Stimulated activated CD4-positive, alpha-beta T cell treated with anti-CD3 and anti-CD28 coated beads, Interleukin-2, amount 100 ng/mL, for 24 hours (primary cell): ENCODE results near the gene KPNA5.
"Not testable (repeated sequence)": the region's sequence is repeated elsewhere in the genome, so short reads cannot be mapped to it uniquely, and the experiment has no call there.

Source experiments
- DNase-seq, 2 donors: peaks; one replicate each; pipeline ENCODE4 v3.0.0-alpha.2; 2020

The KPNA5 gene

DNA sequence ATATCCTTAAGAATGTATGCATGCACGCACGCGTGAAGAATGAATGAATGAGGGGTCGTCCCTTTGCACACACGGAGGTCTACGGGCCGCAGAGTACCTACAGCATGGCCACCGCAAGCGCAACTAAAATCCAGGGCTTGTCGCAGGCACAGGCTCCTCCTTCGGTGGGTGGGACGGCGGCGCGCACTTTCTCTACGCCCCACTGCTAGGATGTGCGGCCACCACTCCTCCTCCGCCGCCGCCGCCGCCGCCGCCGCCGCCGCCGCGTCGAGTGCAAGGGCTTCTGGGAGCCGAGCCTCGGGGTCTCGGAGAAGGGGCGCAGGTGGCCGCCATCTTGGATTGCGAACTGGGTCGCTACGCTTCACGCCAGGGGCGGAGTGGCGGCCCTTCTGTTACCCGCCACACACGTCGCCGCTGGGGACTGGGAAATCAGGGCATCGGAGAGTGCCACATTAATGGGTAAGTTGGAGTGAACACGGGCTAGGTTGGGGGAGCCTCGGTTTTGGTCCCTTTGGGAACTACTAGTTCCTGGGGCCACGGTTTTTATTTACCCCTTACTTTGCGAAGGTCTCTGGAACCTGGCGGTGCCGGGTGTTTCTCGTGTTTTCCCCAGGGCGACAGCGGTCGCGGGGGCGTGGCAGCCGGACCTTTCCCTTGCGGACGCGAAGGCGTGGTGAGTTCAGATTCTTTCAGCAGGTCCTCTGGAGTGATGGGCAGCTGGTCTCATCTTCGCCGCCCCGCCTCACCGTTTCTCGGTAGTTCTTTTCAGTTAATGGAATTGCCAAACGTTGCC, at the start of gene KPNA5:
Gene KPNA5 (plus strand): TSS at position 332 of the 793 bp plus-strand sequence. CDS start 124 bp downstream, at position 456.
- peak; percentile 91 to 93 for DNase-seq

DNA sequence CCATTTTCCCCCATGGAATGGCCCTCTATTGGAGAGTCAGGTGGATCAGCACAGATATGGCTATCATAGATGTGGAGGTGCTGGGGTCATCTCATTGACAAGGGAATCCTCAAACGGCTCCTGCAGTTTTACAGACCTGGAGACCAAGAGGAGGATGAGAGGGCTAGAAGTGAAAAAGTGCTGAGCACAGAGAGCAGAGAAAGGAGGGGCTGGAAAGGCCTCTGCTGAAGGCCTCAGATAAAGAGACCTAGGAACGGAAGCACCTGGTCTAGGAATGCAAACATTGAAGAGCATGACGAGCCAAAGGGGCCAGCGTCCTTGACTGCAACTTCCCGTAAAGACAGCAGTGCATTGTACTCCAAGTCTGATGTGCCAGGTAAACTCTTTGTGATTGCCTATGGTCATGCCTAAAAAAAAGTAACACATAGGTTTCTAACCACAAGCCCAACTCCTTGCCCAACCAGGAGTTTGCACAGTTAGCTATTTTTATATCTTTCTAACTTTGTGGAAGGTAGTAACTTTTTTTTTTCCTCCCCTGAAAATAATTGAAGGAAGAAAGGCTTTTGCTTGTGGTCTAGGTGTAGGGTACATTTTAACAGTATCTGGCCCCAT, 49.5 kb upstream of the KPNA5 start:
- no peak for DNase-seq

DNA sequence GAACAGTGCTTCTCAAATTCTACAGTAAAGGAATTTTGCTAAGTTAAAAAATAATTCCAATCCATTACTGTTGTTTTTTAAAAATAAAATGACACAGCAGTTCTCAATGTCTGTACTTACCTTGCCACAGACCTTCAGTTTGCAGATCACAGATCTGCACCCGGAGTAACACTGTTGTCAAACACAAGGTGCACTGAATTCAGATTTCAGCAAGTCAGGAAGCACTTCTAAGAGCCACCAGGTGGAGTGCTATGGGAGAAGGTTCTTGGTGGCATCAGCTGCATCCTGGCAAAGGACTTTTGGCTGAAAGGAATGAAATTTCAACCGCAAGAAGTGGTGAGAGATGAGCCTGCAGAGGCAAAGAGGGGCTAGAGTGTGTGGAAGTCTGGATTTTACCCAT, 47.3 kb upstream of the KPNA5 start:
- no peak for DNase-seq

DNA sequence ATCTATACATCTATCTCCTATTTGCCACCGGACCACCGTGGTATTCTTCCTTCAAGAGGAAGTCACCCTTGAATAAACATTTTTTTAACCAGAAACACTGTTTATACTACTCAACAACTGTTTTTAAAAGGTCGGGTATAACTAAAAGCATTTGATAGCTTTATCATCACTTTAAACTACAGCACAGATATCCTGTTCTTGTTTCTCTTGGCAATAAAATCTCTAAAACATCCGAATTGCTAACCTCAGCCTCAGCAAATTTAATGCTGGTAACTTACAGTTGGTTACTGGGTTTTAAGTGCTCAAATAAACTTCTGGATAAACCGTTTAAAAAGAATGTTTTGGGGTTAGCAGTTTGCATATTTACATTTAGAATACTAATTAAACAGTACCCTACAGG, 32.9 kb upstream of the KPNA5 start:
- no peak for DNase-seq

DNA sequence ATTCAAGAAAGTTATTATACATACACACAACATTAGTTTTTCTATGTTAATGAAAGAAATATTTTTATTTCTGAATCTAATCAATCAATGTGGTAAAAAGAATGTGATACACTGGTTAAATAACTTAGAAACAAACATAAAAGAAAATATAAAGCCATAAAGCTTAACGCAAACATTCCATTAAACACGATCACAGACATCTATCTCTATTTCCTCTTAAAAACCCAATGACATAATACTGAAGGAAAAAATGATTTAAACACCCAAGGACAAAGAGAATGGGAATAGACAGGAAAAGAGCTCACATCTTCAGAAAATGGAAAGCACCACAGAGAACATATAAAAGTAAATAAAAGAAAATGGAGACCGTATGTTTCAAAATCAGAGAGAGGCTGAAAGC, 31.9 kb upstream of the KPNA5 start:
- DNase-seq = no peak

DNA sequence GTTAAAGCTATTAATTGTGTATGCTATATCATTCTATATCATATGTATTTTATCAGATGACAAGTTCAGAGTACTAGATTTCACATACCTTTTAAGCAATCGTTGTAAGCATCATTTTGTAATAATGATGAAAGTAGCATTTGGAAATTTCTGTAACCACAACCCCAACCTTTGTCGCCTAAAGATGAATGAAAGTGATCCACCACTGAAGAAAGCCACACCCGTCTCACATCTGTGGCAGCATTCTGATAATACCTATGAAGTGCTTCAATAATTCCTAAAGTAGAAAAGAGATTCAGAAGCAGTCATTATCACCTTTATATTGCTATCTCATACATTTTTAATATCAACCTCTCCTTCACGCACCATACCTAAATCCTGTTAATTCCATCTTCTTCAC, 29.1 kb upstream of the KPNA5 start:
- DNase-seq = no peak

DNA sequence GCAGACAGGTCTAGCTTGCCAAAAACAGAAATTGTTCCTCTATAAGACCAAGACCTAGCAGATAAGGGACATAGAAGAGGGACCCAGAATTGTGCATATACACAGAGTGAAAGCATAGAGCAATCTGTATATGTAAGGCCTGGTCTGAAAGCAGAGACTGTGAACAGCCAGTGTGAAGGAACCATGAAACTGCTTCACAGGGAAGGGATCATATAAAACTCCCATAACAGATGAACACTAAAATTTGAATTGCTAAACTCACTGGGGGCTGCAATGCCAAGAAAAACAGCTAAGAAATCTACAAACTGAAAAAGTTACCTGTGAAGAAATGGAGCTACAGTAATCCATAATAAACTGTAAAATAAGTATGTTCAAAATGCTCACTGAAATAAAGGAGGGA, 19.4 kb upstream of the KPNA5 start:
- DNase-seq = no peak

DNA sequence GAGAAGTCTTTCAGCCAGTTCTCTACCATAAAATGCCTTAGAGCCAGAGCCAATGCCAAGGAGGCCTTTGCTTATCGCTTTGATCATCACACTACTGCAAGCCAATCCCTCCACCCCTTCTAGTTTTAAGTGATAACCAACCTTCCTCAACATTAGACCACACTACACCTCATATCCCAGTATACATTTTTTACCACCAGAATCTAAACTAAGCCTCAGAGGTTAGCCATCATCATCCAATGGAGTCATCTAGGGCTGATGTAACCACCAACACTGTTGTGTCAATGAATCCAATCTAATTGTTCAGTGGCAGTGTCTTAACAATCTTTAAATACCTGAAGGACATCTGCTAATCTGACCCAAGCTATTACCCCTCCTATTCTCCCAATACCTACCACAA, 18.8 kb upstream of the KPNA5 start:
- DNase-seq = no peak

DNA sequence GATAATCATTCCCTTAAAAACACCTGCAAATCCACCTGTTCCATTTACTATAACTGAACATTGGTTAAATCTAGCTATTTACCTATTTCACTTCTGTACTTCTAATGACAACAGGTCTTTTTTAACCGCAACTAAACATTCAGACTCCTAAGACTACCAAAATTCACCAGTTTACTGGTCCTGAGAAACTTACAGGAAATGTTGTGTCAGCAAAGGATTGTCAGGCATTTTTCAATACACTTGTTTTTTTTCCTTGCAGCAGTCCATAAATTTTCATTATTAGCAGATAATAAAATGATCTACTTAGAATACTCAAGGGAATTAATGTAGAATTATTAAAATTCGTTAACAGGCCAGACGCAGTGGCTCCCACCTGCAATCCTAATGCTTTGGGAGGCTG, 17.7 kb upstream of the KPNA5 start:
- DNase-seq = no peak

DNA sequence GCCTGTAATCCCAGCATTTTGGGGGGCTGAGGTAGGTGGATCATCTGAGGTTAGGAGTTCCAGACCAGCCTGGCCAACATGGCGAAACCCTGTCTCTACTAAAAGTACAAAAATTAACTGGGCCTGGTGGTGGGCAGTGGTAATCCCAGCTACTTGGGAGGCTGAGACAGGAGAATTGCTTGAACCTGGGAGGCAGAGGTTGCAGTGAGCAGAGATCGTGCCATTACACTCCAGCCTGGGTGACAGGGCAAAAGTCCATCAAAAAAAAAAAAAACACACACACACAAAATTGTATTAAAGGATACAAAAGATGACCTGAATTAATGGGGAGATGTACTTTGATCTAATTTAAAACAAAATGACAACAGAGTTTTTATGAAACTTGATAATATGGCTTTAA, 16.8 kb upstream of the KPNA5 start:
- not testable (repeated sequence) for DNase-seq

DNA sequence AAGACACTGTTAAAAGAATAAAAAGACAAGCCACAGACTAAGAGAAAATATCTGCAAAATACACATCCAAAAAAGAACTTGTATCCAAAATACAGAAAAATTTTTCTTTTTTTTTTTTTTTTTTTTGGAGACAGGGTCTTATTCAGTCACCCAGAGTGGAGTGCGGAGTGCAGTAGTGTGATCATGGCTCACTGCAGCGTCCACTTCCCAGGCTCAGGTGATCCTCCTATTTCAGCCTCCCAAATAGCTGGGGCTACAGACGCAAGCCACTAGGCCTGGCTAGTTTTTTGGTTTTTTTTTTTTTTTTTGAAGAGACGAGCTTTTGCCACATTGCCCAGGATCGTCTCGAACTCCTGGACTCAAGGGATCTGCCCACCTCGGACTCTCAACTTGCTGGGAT, 15.5 kb upstream of the KPNA5 start:
- DNase-seq = no peak

DNA sequence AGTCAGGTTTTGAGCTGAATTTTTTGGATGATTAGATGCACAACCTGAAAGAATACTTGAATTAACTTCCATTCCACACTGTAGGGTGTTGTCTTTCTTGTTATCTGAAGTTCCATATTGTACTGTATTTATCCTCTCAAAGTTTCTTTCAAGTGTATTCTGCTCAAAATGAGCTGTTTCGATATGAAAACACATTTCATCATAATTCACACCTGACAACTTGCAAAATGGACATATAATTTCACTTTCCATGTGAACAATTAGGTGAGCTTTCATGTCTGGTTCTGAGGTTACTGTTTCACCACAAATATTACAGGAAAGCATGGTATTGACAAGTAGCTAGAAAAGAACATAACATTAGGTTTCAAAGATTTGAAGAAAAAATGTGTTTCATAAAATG, 14.1 kb upstream of the KPNA5 start:
- no peak for DNase-seq

DNA sequence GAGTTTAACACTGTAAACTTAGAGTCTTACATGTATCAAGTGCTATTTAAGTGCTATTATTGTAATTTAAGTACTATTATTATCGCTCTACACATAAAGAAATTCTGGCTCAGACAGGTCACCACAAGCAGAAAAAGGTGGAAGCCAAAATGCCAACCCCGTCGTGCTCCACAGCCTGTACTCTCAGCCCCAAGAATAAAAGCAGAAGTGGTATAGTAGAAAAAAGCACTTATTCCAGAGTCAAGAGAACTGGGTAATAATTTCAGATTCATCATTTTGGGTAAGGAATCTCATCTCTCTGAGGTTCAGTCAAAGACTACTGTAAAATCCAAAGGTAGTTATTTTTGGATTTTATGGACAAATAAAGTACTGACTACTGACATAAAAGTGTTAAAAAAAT, 13.4 kb upstream of the KPNA5 start:
- no peak for DNase-seq

DNA sequence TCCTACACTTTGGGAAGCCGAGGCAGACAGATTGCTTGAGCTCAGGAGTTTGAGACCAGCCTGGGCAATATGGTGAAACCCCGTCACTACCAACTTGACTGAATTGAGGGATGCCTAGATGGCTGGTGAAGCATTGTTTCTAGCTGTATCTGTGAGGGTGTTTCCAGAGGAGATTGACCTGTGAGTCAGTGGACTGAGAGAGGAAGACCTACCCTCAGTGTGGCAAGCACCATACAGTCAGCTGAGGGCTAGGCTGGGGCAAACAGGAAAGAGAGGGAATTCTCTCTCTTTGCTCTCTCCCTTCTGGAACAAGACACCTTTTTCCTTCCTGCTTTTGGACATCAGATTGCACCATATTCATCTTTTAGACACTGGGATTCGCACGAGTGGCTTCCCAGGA, 8.7 kb upstream of the KPNA5 start:
- no peak for DNase-seq

DNA sequence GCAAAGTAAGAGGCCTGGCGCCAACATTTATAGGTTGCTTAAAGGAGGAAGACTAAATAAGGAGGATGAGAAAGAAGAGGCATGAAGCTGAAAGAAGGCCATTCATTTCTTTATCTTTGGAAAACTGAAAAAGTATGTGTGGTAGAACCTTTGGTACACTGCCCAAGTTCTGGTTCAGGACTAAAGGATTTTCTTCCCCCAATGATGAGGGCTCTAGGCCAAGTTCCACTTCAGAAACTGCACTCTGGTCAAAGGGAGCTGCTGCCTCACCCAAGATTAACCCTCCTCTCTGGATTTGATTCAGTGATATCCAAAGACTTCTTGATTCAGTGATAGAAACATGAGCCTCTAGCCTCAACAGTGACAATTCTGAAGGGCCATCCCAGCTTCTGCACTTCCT, 5.0 kb upstream of the KPNA5 start:
- DNase-seq = no peak

DNA sequence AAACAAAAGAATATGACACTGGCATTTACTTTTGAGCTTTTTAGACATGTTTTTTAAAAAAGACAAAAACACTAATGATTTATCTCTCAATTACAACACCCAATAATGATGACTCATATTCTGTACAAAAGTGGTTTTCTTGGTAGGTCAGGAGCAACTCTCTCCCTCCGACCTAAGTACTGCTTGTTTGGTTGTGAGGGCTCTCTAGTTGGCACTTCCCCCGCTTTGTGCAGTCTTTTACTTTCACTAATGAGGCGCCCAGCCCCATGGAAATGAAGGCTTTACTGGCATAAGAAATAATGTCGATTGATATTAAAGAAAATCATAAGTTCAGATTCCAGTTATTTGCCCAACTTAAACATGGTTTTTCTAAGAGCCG, 1.3 kb downstream of the KPNA5 start:
- DNase-seq = peak; percentile 14 to 39

DNA sequence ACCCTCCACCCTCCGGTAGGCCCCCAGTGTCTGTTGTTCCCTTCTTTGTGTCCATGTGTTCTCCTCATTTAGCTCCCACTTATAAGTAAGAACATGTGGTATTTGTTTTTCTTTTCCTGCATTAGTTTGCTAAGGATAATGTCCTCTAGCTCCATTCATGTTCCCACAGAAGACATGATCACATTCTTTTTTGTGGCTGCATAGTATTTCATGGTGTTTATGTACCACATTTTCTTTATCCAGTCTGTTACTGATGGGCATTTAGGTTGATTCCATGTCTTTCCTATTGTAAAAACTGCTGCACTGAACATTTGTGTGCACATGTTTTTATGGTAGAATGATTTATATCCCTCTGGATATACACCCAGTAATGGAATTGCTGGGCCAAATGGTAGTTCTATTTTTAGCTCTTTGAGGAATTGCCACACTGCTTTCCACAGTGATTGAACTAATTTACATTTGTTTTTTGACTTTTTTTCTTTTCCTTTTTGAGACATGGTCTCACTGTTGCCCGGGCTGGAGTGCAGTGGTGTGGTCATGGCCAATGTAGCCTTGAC, 4.5 kb downstream of the KPNA5 start:
- no peak for DNase-seq

DNA sequence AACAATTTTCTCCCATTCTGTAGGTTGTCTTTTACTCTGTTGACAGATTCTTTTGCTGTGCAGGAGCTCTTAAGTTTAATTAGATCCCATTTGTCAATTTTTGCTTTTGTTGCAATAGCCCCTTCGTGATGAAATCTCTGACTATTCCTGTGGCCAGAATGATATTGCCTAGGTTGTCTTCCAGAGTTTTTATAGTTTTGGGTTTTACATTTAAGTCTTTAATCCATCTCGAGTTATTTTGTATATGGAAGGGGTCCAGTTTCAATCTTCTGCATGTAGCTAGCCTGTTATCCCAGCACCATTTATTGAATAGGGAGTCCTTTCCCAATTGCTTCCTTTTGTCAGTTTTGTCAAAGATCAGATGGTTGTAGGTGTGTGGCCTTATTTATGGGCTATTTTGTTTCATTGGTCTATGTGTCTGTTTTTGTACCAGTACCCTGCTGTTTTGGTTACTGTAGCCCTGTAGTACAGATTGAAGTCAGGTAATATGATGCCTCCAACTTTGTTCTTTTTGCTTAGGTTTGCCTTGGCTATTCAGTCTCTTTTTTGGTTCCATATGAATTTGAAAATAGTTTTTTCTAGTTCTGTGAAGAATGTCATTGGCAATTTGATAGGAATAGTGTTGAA, 5.6 kb downstream of the KPNA5 start:
- DNase-seq = not testable (repeated sequence)

DNA sequence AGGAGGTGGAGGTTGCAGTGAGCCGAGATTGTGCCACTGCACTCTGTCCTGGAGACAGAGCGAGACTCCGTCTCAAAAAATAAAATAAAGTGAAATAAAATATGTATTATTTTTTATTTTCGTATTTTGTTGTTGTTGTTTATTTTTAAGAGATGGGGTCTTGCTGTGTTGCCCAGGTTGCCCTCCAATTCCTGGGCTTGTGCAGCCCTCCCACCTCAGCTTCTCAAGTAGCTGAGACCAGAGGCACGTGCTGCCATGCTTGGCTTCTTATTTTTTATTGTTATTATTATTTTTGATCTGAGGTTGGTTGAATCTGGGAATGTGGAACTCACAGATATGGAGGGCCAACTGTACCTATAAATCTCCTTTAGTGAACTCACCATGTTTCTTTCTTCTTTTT, 10.1 kb downstream of the KPNA5 start:
- DNase-seq = no peak

DNA sequence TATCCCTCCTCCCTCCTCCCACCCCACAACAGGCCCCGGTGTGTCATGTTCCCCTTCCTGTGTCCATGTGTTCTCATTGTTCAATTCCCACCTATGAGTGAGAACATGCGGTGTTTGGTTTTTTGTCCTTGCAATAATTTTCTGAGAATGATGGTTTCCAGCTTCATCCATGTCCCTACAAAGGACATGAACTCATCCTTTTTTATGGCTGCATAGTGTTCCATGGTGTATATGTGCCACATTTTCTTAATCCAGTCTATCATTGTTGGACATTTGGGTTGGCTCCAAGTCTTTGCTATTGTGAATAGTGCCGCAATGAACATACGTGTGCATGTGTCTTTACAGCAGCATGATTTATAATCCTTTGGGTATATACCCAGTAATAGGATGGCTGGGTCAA, 11.9 kb downstream of the KPNA5 start:
- not testable (repeated sequence) for DNase-seq

DNA sequence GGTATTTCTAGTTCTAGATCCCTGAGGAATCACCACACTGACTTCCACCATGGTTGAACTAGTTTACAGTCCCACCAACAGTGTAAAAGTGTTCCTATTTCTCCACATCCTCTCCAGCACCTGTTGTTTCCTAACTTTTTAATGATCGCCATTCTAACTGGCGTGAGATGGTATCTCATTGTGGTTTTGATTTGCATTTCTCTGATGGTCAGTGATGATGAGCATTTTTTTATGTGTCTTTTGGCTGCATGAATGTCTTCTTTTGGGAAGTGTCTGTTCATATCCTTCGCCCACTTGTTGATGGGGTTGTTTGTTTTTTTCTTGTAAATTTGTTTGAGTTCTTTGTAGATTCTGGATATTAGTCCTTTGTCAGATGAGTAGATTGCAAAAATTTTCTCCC, 12.3 kb downstream of the KPNA5 start:
- not testable (repeated sequence) for DNase-seq

DNA sequence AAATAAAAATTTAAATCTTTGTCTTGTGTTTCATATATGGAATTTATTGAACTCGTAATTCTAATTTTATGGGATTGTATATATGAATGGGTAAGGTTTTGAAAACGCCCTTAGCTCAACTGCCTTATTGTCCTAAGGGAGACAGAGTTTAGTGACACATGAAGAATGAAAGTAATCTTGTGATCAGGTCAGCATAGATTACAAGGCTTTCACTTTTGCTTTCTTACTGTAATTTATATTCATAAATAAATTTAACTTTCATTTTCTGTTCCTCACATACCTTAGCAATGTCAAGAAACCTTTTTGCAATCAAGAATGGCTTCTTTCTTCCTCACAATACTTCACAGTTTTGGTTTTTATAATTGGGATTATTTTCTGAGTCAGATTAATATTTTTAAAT, 14.4 kb downstream of the KPNA5 start:
- DNase-seq = no peak

DNA sequence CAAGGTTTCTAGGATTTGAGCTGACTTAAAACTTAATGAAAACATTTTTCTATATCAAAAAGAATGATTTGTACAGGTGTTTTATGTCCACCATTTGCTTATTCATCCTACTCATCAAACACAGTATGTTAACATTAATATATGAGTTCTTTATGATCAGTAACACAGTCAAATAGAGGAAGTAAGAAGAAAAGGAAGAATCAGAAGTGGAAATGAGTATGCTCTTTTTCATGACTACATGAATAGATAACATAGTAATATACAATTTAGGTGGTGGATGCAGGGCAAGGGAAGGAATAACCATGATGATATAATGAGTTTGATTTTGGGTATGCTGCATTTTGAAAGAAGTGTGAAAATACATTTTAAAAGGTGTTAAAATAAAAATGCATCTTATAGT, 16.5 kb downstream of the KPNA5 start:
- no peak for DNase-seq

DNA sequence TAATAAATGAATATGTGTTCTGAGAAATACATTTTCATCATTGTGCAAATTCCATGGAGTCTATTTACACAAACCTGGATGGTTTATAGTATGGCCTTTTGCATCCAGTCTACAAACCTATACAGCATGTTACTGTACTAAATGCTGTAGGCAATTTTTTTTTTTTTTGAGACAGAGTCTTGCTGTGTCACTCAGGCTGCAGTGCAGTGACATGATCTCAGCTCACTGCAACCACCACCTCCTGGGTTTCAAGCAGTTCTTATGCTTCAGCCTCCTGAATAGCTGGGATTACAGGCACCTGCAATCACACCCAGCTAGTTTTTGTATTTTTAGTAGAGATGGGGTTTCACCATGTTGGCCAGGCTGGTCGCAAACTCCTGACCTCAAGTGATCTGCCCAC, 22.9 kb downstream of the KPNA5 start:
- not testable (repeated sequence) for DNase-seq
